Kidney (tissue), 14 donors: ENCODE data around the gene GABARAP. TPM values are rescaled to one million over a fixed set of nuclear protein-coding genes. Genes with fewer than 3 reads are reported as not detected.

Experiments used
- DNase-seq, 5 donors: peaks; one replicate each; pipeline ENCODE4 v3.0.0-alpha.2; 2013 to 2020
- FAIRE-seq: peaks from 2 replicates; lab custom pipeline; 2012; peaks lifted over from hg19 to GRCh38; lab: Jason Lieb, UNC
- H3K27ac ChIP-seq, 2 donors: one replicate each; pipeline ENCODE4 v1.7.0; 2013; ENCODE audit warnings: low read depth in 2 of 2, low read length in 2 of 2, inconsistent platforms in 1 of 2
- H3K27me3 ChIP-seq: one replicate; pipeline ENCODE4 v1.7.1; 2013; ENCODE audit warnings: low read length, inconsistent platforms; ENCODE audit not compliant: control insufficient read depth, insufficient read depth
- H3K36me3 ChIP-seq, 3 donors: one replicate each; pipeline versions ENCODE4 v1.7.0 to v1.7.1; 2013; ENCODE audit warnings: low read length in 3 of 3, control low read depth in 1 of 3, inconsistent platforms in 1 of 3; ENCODE audit not compliant: insufficient read depth in 3 of 3, control insufficient read depth in 2 of 3
- H3K4me1 ChIP-seq, 3 donors: one replicate each; pipeline versions ENCODE4 v1.7.0 to v1.7.1; 2013; ENCODE audit warnings: low read length in 3 of 3, inconsistent platforms in 1 of 3, low read depth in 1 of 3; ENCODE audit not compliant: control insufficient read depth in 2 of 3, insufficient read depth in 2 of 3
- H3K4me3 ChIP-seq, 3 donors: one replicate each; pipeline versions ENCODE4 v1.7.0 to v1.8.1; 2013; ENCODE audit warnings: low read length in 3 of 3, control low read depth in 1 of 3, inconsistent platforms in 1 of 3
- H3K9ac ChIP-seq, 3 donors: one replicate each; pipeline versions ENCODE4 v1.7.0 to v1.7.1; 2013; ENCODE audit warnings: low read length in 3 of 3, control low read depth in 1 of 3, inconsistent platforms in 1 of 3
- H3K9me3 ChIP-seq, 3 donors: one replicate each; pipeline versions ENCODE4 v1.7.0 to v1.7.1; 2013; ENCODE audit warnings: low read length in 3 of 3, control low read depth in 1 of 3, inconsistent platforms in 1 of 3; ENCODE audit not compliant: control insufficient read depth in 2 of 3, insufficient read depth in 1 of 3
- intact Hi-C: fragments of 100-400 bp; cut with DNase I; formaldehyde crosslinking; loops from one replicate; pipeline ENCODE4 v1.11.1; 2022
- polyA plus RNA-seq: library from polyadenylated mRNA; stranded (reverse); fragments of 350-450 nt; fragmentation: Illumina TruSeq; extraction: RNeasy Lipid Tissue Mini Kit (QIAGEN cat#74804); gene quantifications from one replicate; pipeline ENCODE4 v1.2.3, GENCODE V29; 2014; ENCODE audit warnings: low read depth, low replicate concordance; ENCODE audit not compliant: insufficient read depth
- total RNA-seq: library from RNA; stranded (reverse); fragmentation: NEBNext Ultra II Directional; extraction: Animal tissue kit (Norgen Biotek cat#: 25700); gene quantifications from one replicate; pipeline ENCODE4 v1.2.1, GENCODE V29; 2021
- TF ChIP-seq, protein P1 (sequence below): IDR thresholded peaks from 3 replicates; pipeline ENCODE4 v1.5.1; 2012; ENCODE audit warnings: mild to moderate bottlenecking, moderate library complexity, borderline replicate concordance; ENCODE audit not compliant: insufficient read depth; ENCODE audit errors: extremely low read depth
- donor health status: control.
- donor health status: control.
- donor health status: control.
- donor health status: control.
- donor health status: control.
- donor health status: DM: yes; HTN: yes; CAD: no.
- donor health status: Normal renal cell carcinoma (clear cell type).

The GABARAP gene
- total and polyA plus RNA-seq, 2 donors from 2014 or later, result 477 to 1,483 TPM

DNA sequence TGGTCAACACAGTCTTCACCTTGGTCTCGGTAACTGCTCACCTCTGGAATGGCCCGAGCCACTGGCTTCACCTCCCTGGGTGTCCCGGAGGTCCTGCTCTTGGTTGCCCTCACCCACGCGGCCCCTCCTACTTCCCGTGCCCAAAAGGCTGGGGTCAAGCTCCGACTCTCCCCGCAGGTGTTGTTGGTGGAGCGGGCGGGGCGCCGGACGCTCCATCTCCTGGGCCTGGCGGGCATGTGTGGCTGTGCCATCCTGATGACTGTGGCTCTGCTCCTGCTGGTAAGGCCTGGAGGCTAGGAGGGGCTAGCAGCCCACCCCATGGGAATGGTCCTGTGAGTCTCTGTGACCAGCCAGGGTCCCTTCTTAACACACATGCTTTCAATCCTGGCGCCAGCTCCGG is 42.7 kb upstream of the GABARAP start:
- no peaks in the 10 kb centered on the region for H3K27me3 ChIP-seq
- FAIRE-seq, result no peak

DNA sequence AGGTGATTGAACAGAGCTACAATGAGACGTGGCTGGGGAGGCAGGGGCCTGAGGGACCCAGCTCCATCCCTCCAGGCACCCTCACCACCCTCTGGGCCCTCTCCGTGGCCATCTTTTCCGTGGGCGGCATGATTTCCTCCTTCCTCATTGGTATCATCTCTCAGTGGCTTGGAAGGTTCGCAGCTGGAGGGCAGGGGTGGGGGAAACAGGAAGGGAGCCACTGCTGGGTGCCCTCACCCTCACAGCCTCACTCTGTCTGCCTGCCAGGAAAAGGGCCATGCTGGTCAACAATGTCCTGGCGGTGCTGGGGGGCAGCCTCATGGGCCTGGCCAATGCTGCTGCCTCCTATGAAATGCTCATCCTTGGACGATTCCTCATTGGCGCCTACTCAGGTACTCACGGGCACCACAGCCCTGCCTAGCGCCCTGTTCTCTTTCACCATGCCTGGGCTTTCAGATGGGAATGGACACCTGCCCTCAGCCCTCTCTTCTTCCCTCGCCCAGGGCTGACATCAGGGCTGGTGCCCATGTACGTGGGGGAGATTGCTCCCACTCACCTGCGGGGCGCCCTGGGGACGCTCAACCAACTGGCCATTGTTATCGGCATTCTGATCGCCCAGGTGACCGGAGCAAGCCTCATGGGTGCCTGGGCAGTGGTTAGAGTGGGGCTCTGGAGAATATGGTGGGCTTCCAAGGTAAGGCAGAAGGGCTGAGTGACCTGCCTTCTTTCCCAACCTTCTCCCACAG is 41.4 kb upstream of the GABARAP start:
- intact Hi-C loops, result no loop called here
- H3K4me1 ChIP-seq, result peaks cover 0 to 14% (median 0%) of the 10 kb centered on the region in 3 donors

More for the DNA sequence above, 42.7 kb upstream of the GABARAP start:
- no peak overlapping the region for H3K4me3 ChIP-seq
- TF ChIP-seq, protein P1, sequence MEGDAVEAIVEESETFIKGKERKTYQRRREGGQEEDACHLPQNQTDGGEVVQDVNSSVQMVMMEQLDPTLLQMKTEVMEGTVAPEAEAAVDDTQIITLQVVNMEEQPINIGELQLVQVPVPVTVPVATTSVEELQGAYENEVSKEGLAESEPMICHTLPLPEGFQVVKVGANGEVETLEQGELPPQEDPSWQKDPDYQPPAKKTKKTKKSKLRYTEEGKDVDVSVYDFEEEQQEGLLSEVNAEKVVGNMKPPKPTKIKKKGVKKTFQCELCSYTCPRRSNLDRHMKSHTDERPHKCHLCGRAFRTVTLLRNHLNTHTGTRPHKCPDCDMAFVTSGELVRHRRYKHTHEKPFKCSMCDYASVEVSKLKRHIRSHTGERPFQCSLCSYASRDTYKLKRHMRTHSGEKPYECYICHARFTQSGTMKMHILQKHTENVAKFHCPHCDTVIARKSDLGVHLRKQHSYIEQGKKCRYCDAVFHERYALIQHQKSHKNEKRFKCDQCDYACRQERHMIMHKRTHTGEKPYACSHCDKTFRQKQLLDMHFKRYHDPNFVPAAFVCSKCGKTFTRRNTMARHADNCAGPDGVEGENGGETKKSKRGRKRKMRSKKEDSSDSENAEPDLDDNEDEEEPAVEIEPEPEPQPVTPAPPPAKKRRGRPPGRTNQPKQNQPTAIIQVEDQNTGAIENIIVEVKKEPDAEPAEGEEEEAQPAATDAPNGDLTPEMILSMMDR, result no peak
- intact Hi-C loops, result no loop called here
- H3K27ac ChIP-seq, result no peak overlapping the region
- no peak for DNase-seq
- H3K36me3 ChIP-seq, result no peaks in the 10 kb centered on the region
- no peak overlapping the region for H3K9ac ChIP-seq
- peaks cover 0 to 14% (median 0%) of the 10 kb centered on the region in 3 donors for H3K4me1 ChIP-seq
- no peaks in the 10 kb centered on the region for H3K9me3 ChIP-seq

DNA sequence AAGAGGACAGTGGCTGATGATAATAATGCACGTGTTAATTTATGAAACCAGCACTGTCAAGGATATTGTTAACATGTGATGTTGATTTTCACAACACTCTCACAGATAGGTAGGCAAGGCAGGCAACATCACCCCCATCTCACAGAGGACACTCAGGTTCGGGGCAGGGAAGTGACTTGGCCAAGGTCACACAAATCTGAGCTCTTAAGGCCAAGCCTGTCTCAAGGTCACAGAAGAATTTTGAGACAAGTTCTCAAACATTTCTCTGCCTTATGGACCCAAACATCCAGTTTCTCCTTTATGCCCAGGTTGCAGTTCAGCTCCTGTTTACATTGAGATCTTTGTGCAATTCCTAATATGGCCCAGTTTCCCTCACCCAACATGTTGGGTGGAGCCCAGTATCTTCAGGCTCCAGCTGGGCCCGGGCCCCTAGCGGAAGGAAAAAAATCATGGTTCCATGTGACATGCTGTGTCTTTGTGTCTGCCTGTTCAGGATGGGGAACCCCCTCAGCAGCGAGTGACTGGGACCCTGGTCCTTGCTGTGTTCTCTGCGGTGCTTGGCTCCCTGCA is 40.6 kb upstream of the GABARAP start:
- Histone ChIP-seq H3K27me3 (no peaks in the 10 kb centered on the region), H3K27ac (no peak overlapping the region), H3K9me3 (no peaks in the 10 kb centered on the region), H3K4me3 (peak overlapping the region in 1 of 3 donors; percentile 46), H3K36me3 (no peaks in the 10 kb centered on the region), H3K4me1 (peaks cover 0 to 14% (median 0%) of the 10 kb centered on the region in 3 donors), H3K9ac (peak overlapping the region in 1 of 3 donors; percentile 46)
- TF ChIP-seq, protein P1, result no peak
- intact Hi-C loops, result no loop called here
- FAIRE-seq, result no peak
- no peak for DNase-seq

More for the DNA sequence above, 41.4 kb upstream of the GABARAP start:
- Histone ChIP-seq H3K27ac (no peak overlapping the region), H3K36me3 (no peaks in the 10 kb centered on the region), H3K9ac (no peak overlapping the region), H3K9me3 (no peaks in the 10 kb centered on the region), H3K4me3 (no peak overlapping the region), H3K27me3 (no peaks in the 10 kb centered on the region)
- DNase-seq (no peak), FAIRE-seq (no peak)
- TF ChIP-seq, protein P1, result no peak
